ENCODE results near the gene TMPRSS11A.

Gene TMPRSS11A

GRCh38 chr4:67871867-67872266, 91.4 kb downstream of the TMPRSS11A start:
- H3K4me3 ChIP-seq (ENCODE audit: low read depth, low read length): no peak overlapping the region
- DNase-seq (ENCODE audit: low read depth): peak; percentile 45
- TF ChIP-seq CTCF (IDR thresholded peaks at IDR 0.05; ENCODE audit: insufficient read depth, low read depth, low read length, missing control alignments): peak; percentile 36

GRCh38 chr4:67869580-67870190, 93.6 kb downstream of the TMPRSS11A start:
- DNase-seq (ENCODE audit: low read depth): no peak
- TF ChIP-seq CTCF (IDR thresholded peaks at IDR 0.05; ENCODE audit: insufficient read depth, low read depth, low read length, missing control alignments): no peak
- no peak overlapping the region for H3K4me3 ChIP-seq (ENCODE audit: low read depth, low read length)

- no peak overlapping the region for H3K4me3 ChIP-seq (ENCODE audit: low read depth, low read length)
- no peak for TF ChIP-seq CTCF (IDR thresholded peaks at IDR 0.05; ENCODE audit: insufficient read depth, low read depth, low read length, missing control alignments)
- DNase-seq (ENCODE audit: low read depth): peak; percentile 5
Measured at GRCh38 chr4:67861513-67861912, 101.8 kb downstream of the TMPRSS11A start.

Measured in GM12865 (cell line).